Activated T-cell treated with anti-CD3 and anti-CD28 coated beads, Interleukin-2, amount 50 U/mL, for 48 hours (primary cell): ENCODE data around the gene ANKRD6.

Experiments
- DNase-seq, 2 experiments: peaks; one replicate each; pipeline ENCODE4 v3.0.0-alpha.2; 2020

Gene ANKRD6

DNA sequence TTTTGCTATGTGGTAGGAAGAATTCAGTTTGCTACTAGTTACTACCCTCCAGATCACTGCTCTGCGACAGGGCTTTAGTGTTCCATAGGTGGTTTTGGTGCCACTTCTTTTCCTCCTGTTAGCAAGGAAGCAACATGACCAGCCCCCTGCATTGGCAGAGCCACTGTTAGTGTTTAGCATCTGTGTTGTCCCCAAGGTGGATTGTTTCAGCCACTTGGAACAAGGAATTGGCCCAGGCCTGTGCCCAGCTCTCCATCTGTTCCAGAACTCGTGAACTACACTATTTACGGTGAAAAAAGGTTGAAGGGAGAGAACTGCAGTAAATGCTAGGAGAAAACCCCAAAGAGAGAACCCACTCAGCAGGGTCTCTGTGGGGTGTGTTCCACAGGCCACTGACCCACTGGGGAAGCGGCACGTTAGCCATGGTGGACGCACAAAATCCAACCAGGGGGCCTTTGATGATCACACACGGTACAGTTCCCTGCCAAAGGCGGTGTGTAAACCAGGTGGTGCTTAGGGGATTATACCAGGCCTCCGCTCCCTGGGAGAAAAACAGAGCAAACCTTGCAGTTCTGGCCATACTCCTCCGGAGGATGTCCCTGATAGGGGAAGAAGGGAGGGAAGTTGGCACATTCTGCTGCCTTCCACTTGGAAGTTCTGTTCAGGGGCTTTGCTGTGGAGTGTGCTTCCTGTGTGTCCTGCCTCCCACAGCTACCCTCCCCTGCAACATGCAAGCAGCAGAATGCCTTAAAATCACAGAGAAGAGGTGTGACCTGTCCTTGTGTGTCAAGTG is 133.3 kb downstream of the ANKRD6 start:
- no peak for DNase-seq

DNA sequence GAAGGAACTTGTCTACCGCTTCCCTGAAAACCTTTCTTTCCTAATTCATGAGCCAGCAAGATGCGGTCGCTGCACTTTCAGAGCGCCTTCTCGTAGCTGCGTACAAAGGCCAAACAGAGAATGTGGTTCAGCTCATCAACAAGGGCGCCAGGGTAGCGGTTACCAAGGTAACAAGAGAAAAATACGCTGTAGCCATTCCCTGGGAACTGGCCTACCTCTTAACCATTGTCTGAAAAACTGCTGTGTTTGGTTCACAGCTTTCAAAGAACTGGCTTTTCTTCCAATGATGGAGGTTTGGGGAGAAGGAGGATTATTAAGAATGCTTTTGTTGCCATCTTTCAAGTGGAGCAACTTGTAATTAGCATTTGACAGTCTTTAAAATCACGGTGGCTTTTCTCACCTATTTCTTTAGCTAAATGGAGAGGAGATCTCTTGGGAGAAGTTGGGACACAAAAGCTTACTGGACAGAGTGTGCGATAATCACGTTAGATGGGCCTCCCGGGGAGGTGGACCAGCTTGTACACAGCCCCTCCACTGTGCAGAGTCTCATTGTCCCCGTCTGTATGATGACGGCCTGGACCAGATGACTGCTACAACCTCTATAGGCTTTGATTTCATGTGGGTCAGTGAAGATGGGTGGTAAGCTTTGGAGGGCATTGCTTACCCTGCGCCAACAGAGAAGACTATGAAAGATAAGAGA is 134.1 kb downstream of the ANKRD6 start:
- DNase-seq = no peak

DNA sequence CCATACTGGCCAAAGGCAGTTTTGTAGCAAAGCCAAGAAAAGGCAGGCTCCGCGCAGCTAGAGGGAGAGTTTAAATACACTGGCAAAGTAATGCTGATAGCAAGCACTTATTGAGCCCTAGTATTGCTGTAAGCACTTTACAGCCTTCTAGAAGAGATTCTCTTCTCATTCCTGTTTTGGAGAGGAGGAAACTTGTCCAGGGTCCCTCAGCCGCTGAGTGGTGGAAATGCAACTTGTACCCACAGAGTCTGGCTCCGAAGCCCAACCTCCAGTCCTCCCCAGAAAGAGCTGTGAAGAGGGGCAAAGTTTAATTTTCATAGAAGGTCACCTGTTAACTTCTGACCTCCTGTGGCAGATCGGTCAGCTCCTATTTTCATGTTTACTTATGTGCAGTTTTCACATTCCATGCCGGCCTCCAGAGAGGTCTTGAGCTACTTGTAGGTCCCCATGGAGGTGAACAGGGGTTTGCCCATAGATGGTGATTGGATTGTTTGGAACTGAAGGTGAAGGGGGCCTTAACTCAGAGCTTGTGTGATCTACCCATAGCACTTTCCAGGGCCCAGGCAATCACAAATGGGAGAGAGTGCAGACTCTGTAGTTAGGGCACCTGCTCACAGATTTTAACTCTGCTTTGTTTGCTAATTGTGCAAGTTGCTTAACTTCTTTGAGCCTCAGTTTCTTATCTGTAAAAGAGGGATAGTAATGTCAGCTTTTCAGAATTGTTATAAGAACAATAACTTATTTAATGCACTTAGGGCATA is 134.9 kb downstream of the ANKRD6 start:
- no peak for DNase-seq

DNA sequence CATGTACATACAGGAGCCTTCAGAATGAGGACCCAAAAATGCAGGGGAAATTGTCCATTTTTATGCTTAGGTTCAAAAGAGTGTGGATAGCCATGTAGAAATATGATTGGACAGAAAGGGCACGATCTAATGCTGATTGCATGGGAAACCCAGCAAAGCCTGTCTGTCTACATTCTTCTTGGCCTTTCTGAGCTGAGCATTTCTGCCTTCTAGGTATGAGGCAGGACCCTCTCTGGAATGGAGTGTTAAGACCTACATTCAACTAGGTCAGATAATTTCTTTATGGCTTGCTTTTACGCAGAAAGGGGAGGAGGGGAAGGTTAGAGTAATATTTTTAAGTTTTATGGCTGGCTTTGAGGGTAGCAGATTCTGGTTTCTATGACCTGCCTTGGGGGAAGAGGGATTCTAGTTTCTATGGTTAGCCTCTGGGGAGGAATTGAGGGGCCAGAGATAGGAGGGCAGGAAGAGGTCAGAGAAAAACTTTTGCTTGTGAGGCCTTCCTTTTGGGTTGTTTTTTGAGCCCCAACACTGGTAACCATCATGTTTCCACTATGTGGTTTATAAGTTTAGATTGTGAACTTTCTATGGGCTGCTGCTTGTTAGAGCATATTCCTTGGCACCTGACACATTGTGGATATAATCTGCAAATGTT is 142.1 kb downstream of the ANKRD6 start:
- no peak for DNase-seq

DNA sequence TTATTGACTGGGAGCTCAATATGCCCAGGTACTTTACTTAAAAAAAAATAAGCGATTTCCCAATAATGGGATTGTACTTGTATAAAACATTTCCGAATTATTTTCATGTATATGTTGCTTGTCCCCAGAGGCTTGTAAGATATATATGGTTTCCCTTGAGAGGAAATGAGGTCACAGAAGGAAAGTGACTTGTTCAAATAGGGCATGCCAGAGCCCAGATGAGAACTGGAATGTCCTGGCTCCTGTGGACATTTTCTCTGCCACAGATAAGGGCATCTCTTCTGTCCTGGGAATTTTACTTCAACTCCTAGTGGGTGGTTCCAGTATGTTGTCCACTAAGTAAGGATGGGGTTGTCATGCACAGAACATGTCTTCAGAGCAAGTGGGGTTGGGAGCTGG is 142.6 kb downstream of the ANKRD6 start:
- DNase-seq = no peak

DNA sequence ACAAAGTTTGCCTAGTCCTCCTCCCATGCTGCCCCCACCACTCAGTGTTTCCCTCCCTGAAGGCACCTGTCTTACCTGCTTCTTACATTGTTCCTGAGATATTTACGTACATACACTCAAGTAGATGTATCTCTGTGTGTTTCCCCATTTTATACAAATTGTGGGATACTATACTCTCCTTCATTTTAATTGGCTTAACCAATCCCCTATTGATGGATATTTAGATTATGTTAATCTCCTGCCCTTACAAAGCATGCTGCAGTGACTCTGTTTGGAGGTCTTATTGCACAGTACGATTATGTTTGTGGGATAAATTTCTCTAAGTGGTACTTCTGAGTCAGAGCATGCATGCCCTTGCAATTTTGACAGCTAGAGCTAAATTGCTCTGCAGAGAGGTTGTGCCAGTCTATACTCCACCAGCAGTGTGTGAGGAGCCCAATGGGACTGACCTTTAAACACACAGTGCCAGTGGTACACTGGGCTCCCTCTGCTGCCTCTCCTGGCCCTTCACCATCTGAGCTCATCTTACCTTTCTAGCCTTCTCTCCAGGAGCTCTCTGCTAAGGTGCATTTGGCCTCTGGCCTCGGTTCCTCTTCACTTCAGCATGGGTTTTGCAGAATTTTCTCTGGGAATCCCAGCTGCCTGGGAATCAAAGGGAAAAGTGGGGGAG is 148.2 kb downstream of the ANKRD6 start:
- DNase-seq = no peak

DNA sequence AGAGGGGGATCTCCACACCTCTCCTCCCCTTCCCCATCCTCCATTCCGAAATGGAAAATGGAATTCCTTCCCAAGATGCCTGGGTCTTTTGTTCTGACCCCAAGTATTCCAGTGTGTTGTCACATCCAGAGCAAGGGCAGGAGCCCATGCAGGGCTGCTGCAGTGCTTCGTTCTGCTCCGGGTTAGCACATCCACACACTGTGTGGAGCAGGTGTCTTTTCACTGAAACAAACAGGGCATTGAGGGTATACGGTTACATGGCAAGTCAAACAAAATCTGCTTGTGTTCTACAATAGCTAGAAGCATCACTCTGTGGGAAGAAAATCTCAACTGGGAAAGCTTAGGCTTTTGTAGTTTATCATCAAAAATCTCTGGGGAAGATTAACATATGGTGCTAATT is 148.7 kb downstream of the ANKRD6 start:
- DNase-seq = no peak

DNA sequence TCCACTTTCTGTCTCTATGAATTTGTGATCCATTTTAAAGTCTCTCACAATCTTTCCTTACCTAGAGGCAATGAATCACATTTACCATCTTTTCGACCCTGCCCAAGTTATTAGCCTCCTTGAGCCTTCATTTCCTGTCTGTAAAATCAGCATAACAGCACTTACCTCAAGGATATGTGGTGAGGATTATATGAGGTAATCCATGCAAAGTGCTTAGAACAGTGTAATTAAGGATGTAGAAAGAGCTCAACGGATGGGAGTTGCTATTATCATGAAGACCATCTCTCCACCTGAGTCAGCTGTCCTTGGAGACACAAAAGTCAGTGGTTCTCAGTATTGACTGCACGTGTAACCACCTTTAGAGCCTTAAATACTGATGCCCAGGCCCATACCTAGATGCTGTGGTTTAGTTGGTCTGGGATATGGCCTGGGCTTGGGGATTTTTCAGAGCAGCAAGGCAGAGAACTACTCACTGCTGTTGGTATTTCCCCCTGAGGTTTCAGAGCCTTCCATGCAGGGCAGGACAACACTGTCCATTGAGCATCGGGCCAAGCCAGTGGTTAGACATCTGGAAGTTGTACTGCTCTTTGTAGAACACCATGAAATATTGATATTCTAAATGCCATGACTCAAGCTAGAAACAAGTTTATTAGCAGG is 149.8 kb downstream of the ANKRD6 start:
- no peak for DNase-seq

DNA sequence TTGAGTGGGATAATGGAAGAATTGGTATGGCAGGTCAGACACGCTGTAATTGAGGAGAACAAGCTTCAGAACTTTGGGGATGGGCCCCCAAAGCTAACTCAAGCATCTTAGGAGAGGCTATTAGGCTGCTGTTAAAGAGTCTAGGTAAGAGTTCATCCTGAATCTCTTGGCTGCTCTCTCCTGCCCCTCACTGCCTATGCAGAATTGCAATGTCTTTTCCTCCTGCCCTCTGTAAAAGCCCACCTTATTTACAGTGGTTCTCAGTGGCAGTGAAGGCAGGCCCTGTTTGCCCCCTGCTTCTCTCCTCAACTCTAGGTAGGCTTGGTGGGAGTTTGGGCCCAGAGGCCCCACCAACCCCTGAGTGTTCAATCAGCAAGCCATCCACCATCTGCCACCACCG is 150.6 kb downstream of the ANKRD6 start:
- no peak for DNase-seq

DNA sequence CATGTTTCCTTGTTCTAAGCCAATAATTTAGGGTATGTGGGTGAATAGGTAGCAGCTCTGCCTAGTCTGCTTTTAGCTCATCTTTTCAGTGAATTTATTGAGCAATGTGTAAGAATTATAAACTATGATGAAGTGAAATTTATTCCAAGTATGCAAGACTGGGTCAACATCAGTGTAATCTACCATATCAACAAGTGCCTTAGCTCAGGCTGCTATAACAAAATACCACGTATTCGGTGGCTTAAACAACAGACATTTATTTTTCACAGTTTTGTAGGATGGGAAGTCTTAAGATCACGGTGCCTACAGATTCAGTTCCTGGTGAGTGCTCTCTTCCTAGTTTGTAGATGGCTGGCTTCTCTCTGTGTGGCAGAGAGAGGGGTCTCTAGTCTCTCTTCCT is 151.6 kb downstream of the ANKRD6 start:
- DNase-seq = no peak

DNA sequence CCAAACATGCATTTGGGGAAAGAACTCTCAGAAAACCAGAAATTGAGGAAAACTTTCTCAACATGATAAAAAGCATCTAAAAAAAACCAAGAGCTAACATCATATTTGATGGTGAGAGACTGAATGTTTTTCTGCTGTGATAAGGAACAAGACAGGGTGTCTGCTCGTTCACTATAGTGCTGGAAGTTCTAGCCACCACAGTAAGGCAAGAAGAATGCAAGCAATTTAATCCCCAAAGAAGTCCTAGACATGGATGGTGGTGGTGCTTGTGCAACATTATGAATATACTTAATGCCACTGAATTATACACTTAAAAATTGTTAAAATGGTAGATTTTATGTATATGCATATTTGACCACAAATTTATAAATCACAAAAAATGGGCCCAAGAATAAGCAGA is 152.2 kb downstream of the ANKRD6 start:
- no peak for DNase-seq

DNA sequence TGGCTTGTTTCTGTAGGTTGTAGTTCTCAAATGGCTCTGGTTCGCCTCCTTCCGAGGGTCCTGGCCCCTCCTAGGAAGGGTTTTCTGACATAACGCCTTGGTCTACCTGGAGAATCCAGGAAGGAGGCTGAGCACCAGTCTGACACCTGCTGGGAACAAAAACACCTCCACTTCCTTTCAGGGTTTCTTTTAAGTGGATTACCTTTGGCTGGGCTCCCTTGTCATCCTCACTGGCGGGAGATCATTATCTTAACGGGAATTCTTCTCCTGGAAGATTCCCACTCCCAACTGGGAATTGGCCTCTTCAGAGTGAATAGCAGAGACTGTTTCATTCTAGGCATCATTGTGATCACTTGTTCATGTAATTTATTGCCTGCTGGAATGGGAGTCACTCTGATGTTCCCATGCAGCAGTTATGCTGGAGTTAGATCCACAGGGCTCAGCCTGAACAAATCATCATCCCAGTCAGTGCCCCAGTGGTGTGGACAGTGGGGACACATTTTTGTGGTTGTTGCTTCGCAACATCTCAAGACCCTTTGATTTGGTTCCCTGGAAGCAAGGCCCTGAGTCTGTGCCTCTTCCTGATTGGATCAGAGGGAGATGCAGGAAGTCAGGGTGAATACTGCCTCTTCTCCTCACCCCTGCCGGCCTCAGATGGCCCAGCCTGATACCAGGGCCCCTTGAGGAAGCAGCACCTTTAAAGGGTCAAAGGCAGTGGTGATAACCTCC is 156.5 kb downstream of the ANKRD6 start:
- DNase-seq = no peak

DNA sequence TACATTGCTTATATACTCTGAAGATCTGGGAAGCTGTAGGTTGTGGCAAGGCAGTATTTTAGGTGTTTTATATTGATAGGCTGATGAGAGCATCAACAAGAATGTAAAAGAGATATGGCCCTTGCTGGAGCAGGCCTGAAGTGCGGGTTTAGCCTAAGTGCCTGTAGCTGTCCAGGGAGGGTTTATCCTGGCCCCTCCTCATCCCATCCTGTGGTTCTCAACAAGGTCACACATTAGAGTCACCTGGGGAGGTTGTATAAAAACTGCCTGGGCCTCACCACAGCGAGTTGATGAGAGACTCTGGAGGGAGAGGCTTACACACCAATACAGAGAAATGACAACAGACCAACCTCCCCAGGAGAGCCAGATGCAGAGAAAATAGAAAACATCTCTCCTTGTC is 157.2 kb downstream of the ANKRD6 start:
- DNase-seq = no peak

DNA sequence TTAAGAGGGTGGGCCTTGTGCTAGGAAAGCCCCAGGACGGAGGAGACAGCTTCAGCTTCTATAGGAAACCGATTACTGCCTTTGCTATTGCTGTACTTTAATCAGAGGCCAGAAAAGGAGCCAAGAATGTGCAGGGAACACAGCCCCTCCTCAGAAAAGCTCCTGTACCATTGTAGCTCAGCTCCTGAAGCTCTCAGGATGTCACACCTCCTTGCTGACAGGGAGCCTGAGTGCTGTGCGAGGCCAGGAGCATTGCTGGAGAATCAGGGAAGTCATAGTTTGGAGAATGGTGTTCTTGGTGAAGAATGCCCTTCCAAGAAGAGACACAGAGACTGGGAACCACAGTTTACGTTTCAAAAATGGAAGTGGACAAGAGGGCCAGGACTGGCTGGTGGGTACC is 158.8 kb downstream of the ANKRD6 start:
- DNase-seq = no peak

DNA sequence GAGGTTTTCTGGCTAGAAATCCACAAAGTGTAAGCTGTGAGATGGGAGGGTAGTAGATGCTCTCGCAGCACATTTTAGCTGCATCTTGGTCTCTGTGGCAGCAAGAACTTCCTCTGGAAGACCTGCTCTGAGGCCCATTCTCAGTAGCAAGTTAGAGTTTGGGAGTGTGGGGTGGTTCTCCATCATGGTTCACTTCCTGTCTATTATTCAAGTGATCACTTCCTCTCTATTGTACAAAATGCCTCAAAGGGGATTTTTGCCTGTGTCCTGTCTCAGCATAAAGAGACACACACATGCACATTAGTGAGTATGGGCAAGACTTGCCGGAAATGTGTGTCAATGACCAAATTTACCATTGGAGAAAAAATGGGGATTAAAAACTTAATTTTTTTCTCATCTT is 163.1 kb downstream of the ANKRD6 start:
- no peak for DNase-seq

DNA sequence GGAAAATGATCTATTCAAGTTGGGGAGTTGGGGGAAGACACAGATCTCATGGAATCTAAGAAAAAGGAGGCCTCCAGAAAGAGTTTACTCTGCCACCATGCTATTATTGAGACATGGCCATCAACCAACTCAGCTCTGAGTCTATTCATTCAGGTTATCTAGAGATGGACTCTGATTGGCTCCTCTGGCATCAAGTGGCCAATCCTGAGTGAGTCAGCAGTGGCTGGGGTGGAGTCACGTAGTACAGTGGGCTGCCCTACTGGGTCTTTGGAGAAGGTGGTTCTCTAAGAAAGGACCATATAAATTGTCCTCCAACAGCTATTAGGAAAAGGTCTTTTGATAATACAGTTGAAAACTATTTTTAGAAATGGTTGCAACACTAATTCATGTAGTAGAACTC is 163.5 kb downstream of the ANKRD6 start:
- DNase-seq = no peak

DNA sequence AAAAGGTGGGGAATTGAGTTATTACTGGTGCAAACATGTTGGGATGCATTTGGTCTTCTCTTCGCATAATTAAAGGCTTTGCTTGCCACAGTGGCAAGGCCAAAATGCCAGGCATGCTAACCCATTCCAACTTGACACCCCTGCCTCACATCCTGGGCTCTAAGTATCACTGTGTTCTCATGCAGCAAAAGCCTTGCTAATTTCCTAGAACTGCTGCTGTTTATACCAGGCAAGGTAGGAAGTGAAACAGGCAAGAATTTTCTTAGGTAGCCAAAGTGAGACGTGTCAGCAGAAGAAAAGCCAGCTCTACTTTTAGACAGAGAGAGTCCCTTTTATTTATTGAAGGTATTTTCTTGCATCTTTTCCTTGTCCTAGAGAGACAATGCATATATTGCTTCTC is 164.4 kb downstream of the ANKRD6 start:
- no peak for DNase-seq

DNA sequence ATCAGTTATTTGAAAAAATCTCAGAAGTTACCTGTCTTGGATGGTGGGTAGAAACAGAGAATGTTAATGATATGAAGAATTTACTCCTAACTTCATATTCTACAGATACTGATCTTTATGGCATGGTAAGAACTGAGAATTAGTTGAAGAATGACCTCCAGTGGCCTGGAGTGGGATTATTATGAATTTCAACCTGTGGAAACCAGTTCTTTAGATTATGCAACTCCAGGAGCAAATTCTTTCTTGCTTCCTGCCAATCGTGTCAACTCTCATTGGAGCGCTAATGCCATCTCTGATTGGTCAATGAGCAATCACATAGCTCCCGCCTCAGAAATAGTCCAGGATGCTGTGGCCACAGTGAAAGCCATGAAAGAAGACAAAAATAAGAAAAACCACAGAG is 165.0 kb downstream of the ANKRD6 start:
- DNase-seq = no peak

DNA sequence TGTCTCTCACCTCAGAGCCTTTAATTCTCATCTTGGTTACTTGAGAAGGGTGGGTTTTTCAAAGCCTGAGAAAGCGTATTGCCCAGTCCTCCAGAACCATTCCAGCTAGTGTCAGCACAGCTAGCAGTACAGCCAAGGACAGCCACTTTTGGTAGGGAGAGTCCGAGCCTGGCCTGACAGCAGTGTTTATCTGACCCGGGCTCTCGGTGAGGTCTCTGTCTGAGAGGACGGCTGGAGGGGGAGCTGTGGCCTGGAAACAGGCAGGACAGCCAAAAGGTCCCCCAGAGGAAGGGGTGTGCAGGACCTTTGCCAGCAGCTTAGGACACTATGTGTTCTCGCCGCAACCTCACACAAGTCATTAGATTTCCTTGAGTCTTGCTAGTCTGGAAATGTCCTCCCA is 166.8 kb downstream of the ANKRD6 start:
- no peak for DNase-seq

DNA sequence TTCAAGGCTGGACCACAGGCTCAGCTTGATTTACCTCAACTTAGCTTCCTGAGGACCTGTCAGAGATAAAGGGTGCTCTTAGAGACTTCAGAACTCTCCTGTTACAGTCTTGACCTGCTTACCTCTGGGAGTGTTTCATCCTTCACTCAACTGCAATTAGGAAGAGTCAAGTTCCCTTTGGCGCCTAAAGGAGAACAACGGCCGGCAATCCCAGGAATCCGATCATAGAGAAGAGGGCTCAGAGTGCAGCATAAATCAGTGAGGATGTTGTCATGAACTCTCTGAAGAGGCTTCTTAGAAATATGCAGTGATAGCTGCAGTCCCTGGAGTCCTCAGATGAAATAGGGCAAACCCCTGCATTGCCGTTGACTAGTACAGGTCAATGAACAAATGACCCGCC is 169.2 kb downstream of the ANKRD6 start:
- DNase-seq = no peak

DNA sequence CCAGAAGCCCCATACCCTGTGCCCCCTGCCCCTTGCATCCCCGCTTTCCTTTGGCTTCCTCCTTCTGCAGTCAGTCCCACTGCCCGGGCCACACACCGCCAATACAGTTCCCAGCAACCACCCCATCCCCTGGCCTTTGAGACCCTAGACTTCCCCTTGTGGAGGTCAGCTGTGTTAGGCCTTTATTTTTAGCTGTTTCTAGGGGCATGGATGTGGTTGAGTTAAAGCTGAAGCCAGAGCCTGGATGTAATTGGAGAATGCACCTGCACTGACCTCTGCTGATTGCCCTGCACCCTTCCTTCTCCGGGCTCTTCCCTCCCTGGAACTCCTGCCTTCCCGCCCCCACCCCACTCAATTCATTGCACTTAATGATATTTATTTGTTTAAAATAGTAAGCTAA is 171.7 kb downstream of the ANKRD6 start:
- DNase-seq = no peak

DNA sequence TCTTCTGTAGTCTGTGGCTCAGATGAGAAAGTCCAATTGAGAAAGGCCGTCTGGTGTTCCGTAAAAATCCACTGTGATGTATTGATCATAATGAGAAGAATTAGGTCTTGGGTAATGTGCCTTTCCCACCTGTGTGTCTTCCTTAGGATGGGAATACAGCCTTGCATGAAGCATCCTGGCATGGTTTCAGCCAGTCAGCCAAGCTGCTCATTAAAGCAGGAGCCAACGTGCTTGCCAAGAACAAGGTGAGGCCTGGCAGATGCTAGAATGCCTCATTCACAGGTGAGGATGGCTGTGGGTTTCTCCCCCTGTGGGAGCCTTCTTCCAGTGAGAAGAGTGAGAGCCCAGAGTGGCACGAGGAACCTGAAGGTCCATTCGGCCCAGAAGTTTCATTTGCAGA is 172.9 kb downstream of the ANKRD6 start:
- DNase-seq = no peak
